Stimulated activated CD4-positive, alpha-beta T cell treated with anti-CD3 and anti-CD28 coated beads, Interleukin-1b, Interleukin-23, amount 100 ng/mL, for 4 hours (primary cell): ENCODE measurements around the gene RNF40.
A peak's percentile ranks its signal among the peaks of the same experiment; 100 is the strongest.

ENCODE experiments used
- DNase-seq, 2 donors: peaks; one replicate each; pipeline ENCODE4 v3.0.0-alpha.2; 2020; ENCODE audit warnings: low read depth in 2 of 2

RNF40 gene

GRCh38 chr16:30740364-30741251, 21.5 kb upstream of the RNF40 start:
- no peak for DNase-seq

GRCh38 chr16:30741461-30741914, 20.6 kb upstream of the RNF40 start:
- DNase-seq, result no peak

GRCh38 chr16:30743716-30744115, 18.4 kb upstream of the RNF40 start:
- DNase-seq, result no peak

- no peak for DNase-seq
Measured at GRCh38 chr16:30744183-30744582, 17.9 kb upstream of the RNF40 start.

GRCh38 chr16:30745082-30745481, 17.0 kb upstream of the RNF40 start:
- DNase-seq, result no peak

GRCh38 chr16:30746638-30747175, 15.4 kb upstream of the RNF40 start:
- DNase-seq, result no peak

GRCh38 chr16:30747331-30747730, 14.8 kb upstream of the RNF40 start:
- DNase-seq, result no peak

- DNase-seq, result peak; percentile 73 to 94
Measured at GRCh38 chr16:30747799-30748633, 14.1 kb upstream of the RNF40 start, which contains the start of gene PHKG2. Gene PHKG2 (plus strand): TSS chr16:30748425. CDS start chr16:30748821, 396 bp downstream.

- DNase-seq, result no peak
Measured at GRCh38 chr16:30748634-30749445, 13.3 kb upstream of the RNF40 start.

GRCh38 chr16:30750201-30750600, 11.9 kb upstream of the RNF40 start:
- DNase-seq, result no peak

GRCh38 chr16:30750876-30751465, 11.2 kb upstream of the RNF40 start:
- no peak for DNase-seq

- DNase-seq, result no peak
Measured at GRCh38 chr16:30753596-30753995, 8.5 kb upstream of the RNF40 start.

GRCh38 chr16:30755955-30756780, 6.0 kb upstream of the RNF40 start:
- no peak for DNase-seq

- DNase-seq, result no peak
Measured at GRCh38 chr16:30756781-30757100, 5.4 kb upstream of the RNF40 start.

GRCh38 chr16:30757316-30757715, 4.8 kb upstream of the RNF40 start:
- DNase-seq, result no peak

- no peak for DNase-seq
Measured at GRCh38 chr16:30758988-30759491, 3.1 kb upstream of the RNF40 start.

- no peak for DNase-seq
Measured at GRCh38 chr16:30760001-30760559, 2.0 kb upstream of the RNF40 start.

- DNase-seq, result no peak
Measured at GRCh38 chr16:30760577-30761426, 1.3 kb upstream of the RNF40 start.

GRCh38 chr16:30761427-30761927, 645 bp upstream of the RNF40 start:
- peak in 1 of 2 donors; percentile 37 for DNase-seq
